GM23338 (cell line): ENCODE results near the gene DCUN1D2. TPM values are rescaled to one million over a fixed set of nuclear protein-coding genes. Genes with fewer than 3 reads are reported as not detected.

Experiments used
- ATAC-seq: fragments of 200-7000 bp; cut with Tn5 transposase; 3 replicates; pipeline ENCODE4 v1.9.1; 2020
- DNase-seq: peaks from one replicate; pipeline ENCODE4 v3.0.0-alpha.2; 2015; ENCODE audit warnings: low spot score
- H2AFZ ChIP-seq: fragments of 200-600 bp; sonication (generic); 2 replicates; pipeline ENCODE4 v1.8.0; 2016; ENCODE audit warnings: antibody characterized with exemption, mild to moderate bottlenecking, moderate library complexity
- H3F3A ChIP-seq: fragments of 200-600 bp; sonication (generic); replicated peaks from 2 replicates; pipeline ENCODE4 v1.8.0; 2017; ENCODE audit warnings: antibody characterized with exemption, mixed run types, low read depth
- H3K27ac ChIP-seq: fragments of 200-600 bp; sonication (generic); 2 replicates; pipeline ENCODE4 v1.6.1; 2016; ENCODE audit warnings: low read depth
- H3K27me3 ChIP-seq: fragments of 200-600 bp; sonication (generic); 2 replicates; pipeline ENCODE4 v1.8.0; 2016; ENCODE audit warnings: mild to moderate bottlenecking, mixed run types, moderate library complexity; ENCODE audit not compliant: insufficient read depth
- H3K36me3 ChIP-seq: fragments of 200-600 bp; sonication (generic); 2 replicates; pipeline ENCODE4 v1.8.0; 2016; ENCODE audit warnings: mild to moderate bottlenecking; ENCODE audit not compliant: insufficient read depth
- H3K4me1 ChIP-seq: fragments of 200-600 bp; sonication (generic); 2 replicates; pipeline ENCODE4 v1.8.0; 2016; ENCODE audit warnings: mild to moderate bottlenecking, moderate library complexity; ENCODE audit not compliant: insufficient read depth
- H3K4me2 ChIP-seq: fragments of 200-600 bp; sonication (generic); 2 replicates; pipeline ENCODE4 v1.7.1; 2017; ENCODE audit warnings: mixed run types
- H3K4me3 ChIP-seq: fragments of 200-600 bp; sonication (generic); 2 replicates; pipeline ENCODE4 v1.6.1; 2016; ENCODE audit warnings: mixed run types
- H3K79me2 ChIP-seq: fragments of 200-600 bp; sonication (generic); replicated peaks from 2 replicates; pipeline ENCODE4 v1.8.0; 2017; ENCODE audit warnings: mild to moderate bottlenecking; ENCODE audit not compliant: insufficient read depth
- H3K9me2 ChIP-seq: fragments of 200-600 bp; sonication (generic); 2 replicates; pipeline ENCODE4 v1.8.0; 2017; ENCODE audit not compliant: insufficient read depth
- H4K20me1 ChIP-seq: fragments of 200-600 bp; sonication (generic); replicated peaks from 2 replicates; pipeline ENCODE4 v1.8.0; 2017; ENCODE audit warnings: mild to moderate bottlenecking; ENCODE audit not compliant: insufficient read depth
- H3K27ac Mint-ChIP-seq: 2 replicates; pipeline ENCODE4 v1.8.0; 2020; ENCODE audit warnings: inconsistent platforms, mild to moderate bottlenecking, moderate library complexity, mixed read lengths
- H3K27me3 Mint-ChIP-seq: 3 replicates; pipeline ENCODE4 v1.8.0; 2022; ENCODE audit warnings: low read depth, mild to moderate bottlenecking, moderate library complexity, mixed read lengths, inconsistent platforms; ENCODE audit not compliant: insufficient read depth, poor library complexity
- H3K36me3 Mint-ChIP-seq: 3 replicates; pipeline ENCODE4 v1.8.0; 2021; ENCODE audit warnings: low read depth, mild to moderate bottlenecking, inconsistent platforms, moderate library complexity, mixed read lengths
- H3K4me1 Mint-ChIP-seq: 3 replicates; pipeline ENCODE4 v1.8.0; 2020; ENCODE audit warnings: mild to moderate bottlenecking, inconsistent platforms, mixed read lengths
- H3K4me3 Mint-ChIP-seq: 3 replicates; pipeline ENCODE4 v1.8.0; 2021; ENCODE audit warnings: moderate library complexity, mild to moderate bottlenecking, inconsistent platforms, mixed read lengths
- H3K9me3 Mint-ChIP-seq: 3 replicates; pipeline ENCODE4 v1.8.0; 2020; ENCODE audit warnings: moderate library complexity, mild to moderate bottlenecking, inconsistent platforms, mixed read lengths
- CREB1 ChIP-seq: fragments of 250-450 bp; sonication (Bioruptor Pico); IDR thresholded peaks from 2 replicates; pipeline ENCODE4 v1.5.0; 2020; ENCODE audit warnings: low read depth, mild to moderate bottlenecking, moderate library complexity
- ETS1 ChIP-seq: IDR thresholded peaks from 2 replicates; pipeline ENCODE4 v1.6.1; 2016; ENCODE audit warnings: antibody characterized with exemption
- EZH2 ChIP-seq: fragments of 200-600 bp; sonication (generic); IDR thresholded peaks from one replicate; pipeline ENCODE4 v1.8.0; 2017; ENCODE audit warnings: antibody characterized with exemption, mild to moderate bottlenecking, low read depth; ENCODE audit not compliant: unreplicated experiment
- EZH2phosphoT487 ChIP-seq: fragments of 200-600 bp; sonication (generic); IDR thresholded peaks from one replicate; pipeline ENCODE4 v1.8.1; 2018; ENCODE audit warnings: antibody characterized with exemption; ENCODE audit not compliant: unreplicated experiment
- NANOG ChIP-seq: IDR thresholded peaks from 2 replicates; pipeline ENCODE4 v1.6.1; 2016; ENCODE audit warnings: antibody characterized with exemption, borderline replicate concordance
- POLR2AphosphoS5 ChIP-seq: IDR thresholded peaks from 2 replicates; pipeline ENCODE4 v1.6.1; 2016; ENCODE audit warnings: antibody characterized with exemption, low read depth
- REST ChIP-seq: IDR thresholded peaks from one replicate; pipeline ENCODE4 v1.6.1; 2018; ENCODE audit warnings: antibody characterized with exemption; ENCODE audit not compliant: unreplicated experiment
- ZNF114 ChIP-seq: fragments of 250-450 bp; sonication (Bioruptor Pico); IDR thresholded peaks from 2 replicates; pipeline ENCODE4 v1.5.0; 2020; ENCODE audit warnings: mild to moderate bottlenecking, moderate library complexity
- ZNF331 ChIP-seq: fragments of 250-450 bp; sonication (Bioruptor Pico); IDR thresholded peaks from 2 replicates; pipeline ENCODE4 v1.5.0; 2020; ENCODE audit warnings: low read depth, mild to moderate bottlenecking, moderate library complexity
- ZNF462 ChIP-seq: fragments of 250-450 bp; sonication (Bioruptor Pico); IDR thresholded peaks from 2 replicates; pipeline ENCODE4 v1.5.0; 2020; ENCODE audit warnings: mild to moderate bottlenecking, moderate library complexity
- polyA plus RNA-seq: library from polyadenylated mRNA; unstranded; fragments of >200 nt; fragmentation: Nextera tagmentation; extraction: Ambion mirVana; gene quantifications from 2 replicates; pipeline ENCODE4 v1.2.1, GENCODE V29; 2016
- total RNA-seq: library from RNA; depleted of rRNA; stranded (reverse); fragments of >200 nt; shearing (Covaris generic); gene quantifications from 2 replicates; pipeline ENCODE4 v1.2.3, GENCODE V29; 2014

DCUN1D2 gene
- total and polyA plus RNA-seq, 2 experiments from 2014 or later: 12.3 to 38.0 TPM

- TF ChIP-seq ZNF462 (no peak), EZH2phosphoT487 (no peak), ETS1 (no peak)
Measured at GRCh38 chr13:113418722-113419049, 71.8 kb downstream of the DCUN1D2 start (continued).

- TF ChIP-seq REST (no peak), POLR2AphosphoS5 (no peak), CREB1 (CRISPR knock-in tag) (no peak), ETS1 (no peak), ZNF114 (CRISPR knock-in tag) (no peak), EZH2 (no peak), NANOG (no peak), ZNF331 (CRISPR knock-in tag) (no peak)
- Histone ChIP-seq H3K9me2 (no peaks in the 10 kb centered on the region), H3F3A (peaks cover 14% of the 10 kb centered on the region; the same call in 1 of the 2 replicates), H4K20me1 (no peaks in the 10 kb centered on the region), H3K4me2 (no peak overlapping the region), H3K79me2 (no peaks in the 10 kb centered on the region), H3K27ac (no peak overlapping the region), H3K4me3 (no peak overlapping the region), H3K4me1 (no peaks in the 10 kb centered on the region), H3K36me3 (no peaks in the 10 kb centered on the region), H3K27me3 (no peaks in the 10 kb centered on the region), H2AFZ (no peak overlapping the region)
- H3K27me3 Mint-ChIP-seq: peaks cover 27% of the 10 kb centered on the region
- ATAC-seq (no peak), DNase-seq (no peak)
- no peak overlapping the region for H3K4me3 Mint-ChIP-seq
- H3K9me3 Mint-ChIP-seq: peaks cover 2% of the 10 kb centered on the region; the same call in 2 of the 3 replicates
- H3K36me3 Mint-ChIP-seq: no peaks in the 10 kb centered on the region
- H3K4me1 Mint-ChIP-seq: peaks cover 3% of the 10 kb centered on the region; the same call in 1 of the 3 replicates
- H3K27ac Mint-ChIP-seq: no peak overlapping the region
Measured at GRCh38 chr13:113417836-113418721, 72.4 kb downstream of the DCUN1D2 start.
